Hepatic stellate cell (primary cell): ENCODE data around the gene TRIO.
"Not testable (repeated sequence)": the region's sequence is repeated elsewhere in the genome, so short reads cannot be mapped to it uniquely, and the experiment has no call there.

ENCODE experiments used
- DNase-seq: peaks from one replicate; pipeline ENCODE4 v3.0.0; 2011; ENCODE audit warnings: low spot score

The TRIO gene

DNA sequence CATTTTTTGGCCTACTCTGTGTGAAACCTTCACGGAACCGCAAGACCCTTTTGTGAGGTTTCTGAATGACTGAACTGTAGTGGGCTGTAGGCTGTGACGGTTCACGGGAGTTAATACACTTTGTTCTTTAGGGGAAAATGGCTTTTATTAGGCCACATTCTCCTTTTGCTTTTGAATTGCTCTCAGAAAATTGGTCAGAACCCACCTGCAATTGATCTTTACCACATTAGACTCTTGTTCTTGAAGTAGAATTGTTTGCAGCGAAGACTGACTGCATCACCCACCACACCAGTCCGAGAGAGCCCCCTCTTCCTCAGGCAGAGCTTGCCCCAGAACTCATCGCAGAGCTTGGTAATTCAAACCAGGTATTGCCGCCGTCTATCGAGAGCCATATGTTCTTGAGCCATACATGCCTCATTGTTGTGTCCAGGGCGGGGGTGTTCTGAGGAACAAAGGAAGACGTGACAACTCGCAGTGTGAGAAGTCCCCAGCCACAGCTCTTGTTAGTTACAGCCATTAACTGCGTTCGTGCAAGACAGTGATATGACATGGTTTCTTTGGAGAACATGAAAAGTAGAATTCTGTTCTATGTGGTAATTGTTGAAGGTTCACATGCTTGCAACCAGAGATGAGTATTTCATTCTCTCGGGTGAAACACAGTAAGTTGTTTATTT lies 272.0 kb downstream of the TRIO start:
- no peak for DNase-seq

DNA sequence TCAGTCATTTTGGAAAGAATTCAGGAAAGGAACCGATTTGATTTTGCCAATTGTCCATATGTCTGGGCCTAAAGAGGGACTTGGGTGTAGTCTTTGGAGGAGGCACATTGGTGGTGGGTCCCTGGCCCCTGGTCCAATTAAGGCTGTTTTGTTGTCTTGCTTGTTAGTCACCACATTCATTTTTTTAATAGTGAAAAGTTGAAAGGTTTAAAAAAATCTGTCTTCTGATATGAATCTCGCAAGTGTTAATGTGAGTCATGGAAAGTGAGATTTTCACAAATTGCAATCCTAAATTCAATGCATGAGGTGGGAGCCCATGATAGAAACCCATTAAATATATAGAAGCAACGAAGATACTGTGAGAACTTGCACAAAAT lies 272.5 kb downstream of the TRIO start:
- DNase-seq: no peak

DNA sequence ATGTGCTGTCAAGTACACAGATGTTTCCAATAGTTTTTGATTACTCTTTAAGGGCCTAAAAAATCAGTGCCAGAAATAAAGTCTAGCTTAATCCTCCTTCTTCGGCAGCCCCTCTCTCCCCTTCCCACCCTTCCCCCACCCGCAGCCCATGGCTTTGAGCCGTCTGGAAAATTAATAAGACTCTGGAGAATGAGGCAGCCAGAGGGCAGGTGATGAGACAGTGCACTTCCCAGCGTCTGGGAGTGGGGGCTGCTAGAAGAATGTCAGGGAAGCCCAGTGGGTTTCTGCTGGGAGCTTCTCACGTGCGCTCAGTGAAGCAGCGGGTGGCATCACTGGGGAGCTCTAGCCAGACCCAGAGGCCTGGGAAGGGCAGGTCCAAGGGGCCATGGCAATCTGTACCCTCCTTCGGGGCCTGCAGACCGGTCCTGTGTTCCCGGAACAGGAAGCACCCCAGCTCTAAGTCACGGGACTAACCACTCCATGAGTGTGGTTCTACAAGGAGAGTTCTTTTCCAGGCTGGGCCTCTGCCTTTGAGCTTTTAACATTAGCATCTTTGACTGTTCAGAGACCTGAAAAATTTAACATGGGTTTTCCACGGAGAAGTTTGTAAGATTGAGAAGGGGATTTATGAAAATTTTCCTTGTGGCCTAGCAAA lies 273.6 kb downstream of the TRIO start:
- no peak for DNase-seq

DNA sequence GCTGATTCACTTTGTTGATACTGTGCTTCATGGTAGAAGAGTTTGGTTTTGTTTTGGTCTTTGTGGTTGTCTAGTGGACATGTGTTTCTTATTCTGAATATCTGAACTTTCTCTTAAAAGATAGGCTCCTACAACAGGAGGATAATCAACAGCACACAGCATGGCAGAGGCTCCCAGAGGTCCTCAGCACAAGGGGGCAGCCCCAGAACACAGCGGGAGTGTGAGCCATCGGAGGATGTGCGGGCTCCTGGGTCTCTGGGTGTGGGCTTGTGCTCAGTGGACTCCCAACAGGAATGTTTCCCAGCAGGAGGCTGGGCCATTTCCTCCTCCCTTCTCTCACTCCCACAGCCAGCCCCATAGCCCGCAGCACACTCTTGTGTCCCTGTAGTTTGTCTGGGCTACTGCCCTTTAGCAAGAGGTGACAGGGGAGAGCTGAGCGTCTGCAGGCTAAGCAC lies 274.2 kb downstream of the TRIO start:
- DNase-seq: peak; percentile 37

DNA sequence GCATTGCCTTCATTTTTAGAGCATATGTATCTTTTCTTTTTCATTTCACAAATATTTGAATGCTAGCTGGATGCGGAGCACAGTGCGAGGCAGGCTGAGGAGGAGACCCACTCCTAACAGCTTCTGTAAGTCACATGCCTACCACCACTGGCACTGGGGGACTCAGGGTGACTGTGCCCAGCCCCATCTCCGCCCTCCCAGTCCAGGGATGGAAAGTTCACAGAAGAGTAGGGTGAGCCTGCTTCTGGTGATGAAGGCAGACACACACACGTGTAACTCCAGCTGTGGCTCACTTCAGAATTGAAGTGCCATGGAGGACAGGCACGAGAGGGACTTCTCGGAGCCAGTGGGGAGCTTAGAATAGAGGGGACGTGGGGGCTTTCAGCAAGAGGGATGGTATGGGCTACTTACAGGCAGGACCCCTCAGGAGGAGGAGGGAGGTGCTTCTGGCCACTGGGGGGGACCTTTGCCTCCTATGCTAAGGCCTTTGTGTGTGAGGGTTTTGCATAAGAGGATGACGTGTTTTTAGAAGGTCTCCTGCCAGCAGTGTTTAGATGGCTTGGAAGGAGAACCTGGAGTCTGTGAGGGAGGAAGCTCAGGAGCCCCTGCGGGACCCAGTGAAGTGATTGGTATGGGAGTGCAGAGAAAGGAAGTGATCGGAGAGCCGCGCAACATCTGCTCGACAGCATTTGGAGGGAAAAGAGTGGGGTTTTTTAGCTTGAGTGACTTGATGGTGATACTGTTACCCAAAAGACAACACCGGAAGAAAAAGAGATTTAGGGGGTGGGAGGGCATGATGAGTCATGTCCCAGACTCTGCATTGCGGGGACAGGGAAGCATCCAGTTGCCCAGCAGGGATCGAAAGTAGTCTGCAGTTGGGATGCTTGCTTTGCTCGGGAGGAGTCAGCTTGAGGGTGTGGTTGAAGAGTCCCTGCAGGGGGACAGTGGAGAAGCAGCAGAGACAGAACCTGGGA lies 274.9 kb downstream of the TRIO start:
- no peak for DNase-seq

DNA sequence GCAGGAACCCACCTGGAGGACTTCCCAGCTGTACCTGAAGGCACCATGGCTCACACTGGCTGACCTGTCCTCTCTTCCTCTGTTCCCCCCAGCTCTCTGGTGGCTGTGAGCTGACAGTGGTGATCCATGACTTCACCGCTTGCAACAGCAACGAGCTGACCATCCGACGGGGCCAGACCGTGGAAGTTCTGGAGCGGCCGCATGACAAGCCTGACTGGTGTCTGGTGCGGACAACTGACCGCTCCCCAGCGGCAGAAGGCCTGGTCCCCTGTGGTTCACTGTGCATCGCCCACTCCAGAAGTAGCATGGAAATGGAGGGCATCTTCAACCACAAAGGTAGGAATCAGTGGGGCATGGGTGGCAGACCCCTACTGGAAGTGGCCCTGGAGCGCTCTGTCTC lies 276.5 kb downstream of the TRIO start:
- DNase-seq: no peak

DNA sequence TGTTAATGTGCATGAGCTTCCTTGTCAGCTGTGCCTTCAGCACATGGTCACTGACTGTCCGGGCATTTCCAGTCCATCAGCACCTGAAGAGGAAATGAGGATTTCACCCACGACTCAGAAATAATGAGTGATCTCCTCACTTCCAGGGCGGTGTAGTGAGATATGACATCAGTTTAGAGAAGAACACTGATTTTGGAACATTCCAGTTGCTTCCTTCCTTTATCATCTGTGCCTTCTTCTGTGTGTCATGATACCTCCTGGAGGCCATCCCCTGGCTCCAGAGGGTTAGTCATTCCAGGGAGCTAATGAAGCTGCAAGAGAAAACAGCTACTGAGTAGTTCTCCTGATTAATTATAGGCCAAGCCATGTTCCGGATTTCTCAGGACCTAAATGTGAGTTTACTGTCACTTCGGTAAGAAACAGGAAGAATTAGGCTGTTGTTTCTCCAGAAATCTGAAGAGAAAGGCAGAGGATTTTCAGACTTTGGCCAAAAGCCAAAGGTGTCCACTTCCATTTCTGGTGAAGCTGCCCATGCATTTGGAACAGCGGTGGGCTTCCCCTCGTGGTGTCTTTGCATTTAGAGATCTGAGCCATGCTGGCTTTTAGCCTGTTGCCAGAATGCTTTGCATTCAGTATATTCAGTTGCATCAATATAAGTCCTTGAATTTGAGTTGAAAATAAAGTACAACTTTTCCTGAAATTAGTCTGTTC lies 277.1 kb downstream of the TRIO start:
- DNase-seq: no peak

DNA sequence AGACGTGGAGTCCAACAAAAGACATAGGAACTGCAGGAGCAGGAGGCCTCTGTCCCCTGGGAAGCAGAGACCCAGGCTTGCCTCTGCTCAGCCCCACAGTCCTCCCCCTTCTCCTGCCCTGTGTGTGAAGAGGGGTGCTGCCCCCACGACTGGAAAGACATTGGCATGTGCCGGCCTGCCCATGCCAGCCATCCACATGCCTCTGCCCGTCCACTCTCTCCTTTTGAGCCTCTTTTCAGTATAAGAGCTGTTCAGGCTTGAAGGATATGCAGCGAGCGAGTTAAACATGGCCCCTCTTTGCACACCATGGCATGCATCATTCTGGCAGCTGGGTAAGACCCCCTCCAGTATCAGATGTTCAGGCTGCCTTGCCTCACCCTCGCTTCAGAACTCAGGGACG lies 278.7 kb downstream of the TRIO start:
- no peak for DNase-seq

DNA sequence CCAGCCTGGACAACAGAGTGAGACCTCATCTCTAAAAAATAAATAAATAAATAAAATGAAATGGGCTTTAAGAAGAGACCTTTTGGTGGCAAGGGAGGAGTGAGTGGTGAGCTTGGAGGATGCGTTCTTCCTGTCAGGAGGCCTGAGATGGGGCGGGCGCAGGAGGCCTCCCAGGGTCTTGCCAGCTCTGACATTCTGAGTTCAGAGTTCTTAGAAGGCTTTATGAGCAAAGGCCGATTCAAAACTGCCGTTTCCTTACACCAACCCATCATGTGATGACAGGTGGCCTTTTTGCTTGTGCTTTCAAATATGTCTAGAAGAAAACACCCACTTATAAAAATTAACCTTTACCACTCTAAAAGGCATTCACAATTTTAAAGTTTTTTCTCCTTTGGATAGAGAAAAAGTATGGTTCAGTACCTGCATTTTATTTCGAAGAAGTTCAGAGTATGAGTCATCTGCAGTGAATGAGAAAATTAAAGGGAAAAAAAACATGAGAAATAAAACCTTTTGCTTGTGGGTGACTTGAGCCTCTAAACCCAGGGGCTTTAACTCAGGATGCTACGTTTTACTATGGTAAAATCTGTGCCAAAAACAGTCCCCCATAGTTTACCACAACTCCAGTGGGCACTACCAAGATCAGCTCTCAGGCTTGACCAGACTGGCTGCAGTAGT lies 281.0 kb downstream of the TRIO start:
- no peak for DNase-seq

DNA sequence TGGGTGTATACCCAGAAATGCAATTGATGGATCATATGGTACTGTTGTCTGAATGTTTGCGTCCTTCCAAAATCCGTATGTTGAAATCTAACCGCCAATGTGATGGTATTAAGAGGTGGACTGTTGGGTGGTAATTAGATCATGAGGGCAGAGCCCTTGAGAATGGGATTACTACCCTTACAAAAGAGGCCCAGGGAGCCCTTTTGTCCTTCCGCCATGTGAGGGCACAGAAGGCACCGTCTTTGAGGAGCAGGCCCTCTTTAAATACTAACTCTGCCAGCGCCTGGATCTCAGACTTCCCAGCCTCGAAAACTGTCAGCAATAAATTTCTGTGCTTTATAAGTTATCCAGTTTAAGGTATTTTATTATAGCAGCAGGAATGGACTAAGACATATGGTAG lies 282.4 kb downstream of the TRIO start:
- no peak for DNase-seq

DNA sequence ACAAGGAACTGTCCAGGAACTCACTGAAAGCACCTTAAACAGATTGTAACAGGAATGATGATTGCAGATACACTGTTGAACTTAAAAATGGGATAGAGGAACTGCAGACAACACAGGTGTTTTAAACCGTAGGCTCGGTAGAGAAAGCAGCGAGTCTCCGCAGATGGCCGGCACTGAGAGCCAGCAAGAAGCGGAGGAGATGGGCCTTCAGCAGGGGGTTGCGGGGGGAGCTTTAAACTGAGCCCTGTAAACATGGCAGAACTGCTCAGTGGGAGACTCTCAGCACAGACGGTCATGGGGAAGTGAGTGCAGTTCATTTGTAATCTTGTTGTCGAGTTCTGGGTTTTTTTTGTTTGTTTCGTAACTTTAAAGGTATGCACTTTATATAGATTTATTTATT lies 283.4 kb downstream of the TRIO start:
- no peak for DNase-seq

DNA sequence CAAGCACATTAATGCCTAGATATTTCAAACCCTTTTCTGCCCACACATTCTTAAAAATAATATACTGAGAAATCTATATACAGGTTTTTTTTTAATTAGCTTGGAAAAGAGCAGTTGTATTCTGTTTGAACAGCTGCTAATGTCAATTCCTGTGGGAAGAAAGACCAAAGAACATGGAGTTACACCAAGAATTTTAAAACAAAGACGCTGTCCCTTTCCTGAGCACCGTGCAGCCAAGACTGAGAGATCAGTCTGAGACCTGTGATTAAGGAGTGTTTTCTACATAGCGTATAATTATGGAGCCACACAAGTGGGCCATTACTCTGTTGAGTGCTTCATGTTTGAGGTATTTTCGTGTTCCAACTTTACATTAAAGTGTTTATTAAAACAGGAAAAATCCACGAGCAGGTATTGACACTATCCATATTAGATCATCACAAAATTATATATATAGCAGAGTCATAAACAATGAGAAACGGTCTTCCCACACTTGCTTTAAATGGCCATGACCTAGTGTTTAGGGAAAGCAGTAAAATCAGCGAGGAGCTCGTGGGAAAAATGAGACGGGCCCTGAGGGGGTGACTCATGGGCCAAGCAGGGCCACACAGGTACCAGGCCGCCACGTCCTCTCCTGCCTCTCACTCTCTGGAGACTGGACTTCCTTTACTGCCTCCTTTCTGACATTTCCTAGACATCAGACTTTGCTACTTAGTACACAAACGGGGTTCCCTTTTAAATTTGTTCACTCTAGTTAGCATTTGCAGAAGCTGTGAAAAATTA lies 285.4 kb downstream of the TRIO start:
- DNase-seq: no peak

DNA sequence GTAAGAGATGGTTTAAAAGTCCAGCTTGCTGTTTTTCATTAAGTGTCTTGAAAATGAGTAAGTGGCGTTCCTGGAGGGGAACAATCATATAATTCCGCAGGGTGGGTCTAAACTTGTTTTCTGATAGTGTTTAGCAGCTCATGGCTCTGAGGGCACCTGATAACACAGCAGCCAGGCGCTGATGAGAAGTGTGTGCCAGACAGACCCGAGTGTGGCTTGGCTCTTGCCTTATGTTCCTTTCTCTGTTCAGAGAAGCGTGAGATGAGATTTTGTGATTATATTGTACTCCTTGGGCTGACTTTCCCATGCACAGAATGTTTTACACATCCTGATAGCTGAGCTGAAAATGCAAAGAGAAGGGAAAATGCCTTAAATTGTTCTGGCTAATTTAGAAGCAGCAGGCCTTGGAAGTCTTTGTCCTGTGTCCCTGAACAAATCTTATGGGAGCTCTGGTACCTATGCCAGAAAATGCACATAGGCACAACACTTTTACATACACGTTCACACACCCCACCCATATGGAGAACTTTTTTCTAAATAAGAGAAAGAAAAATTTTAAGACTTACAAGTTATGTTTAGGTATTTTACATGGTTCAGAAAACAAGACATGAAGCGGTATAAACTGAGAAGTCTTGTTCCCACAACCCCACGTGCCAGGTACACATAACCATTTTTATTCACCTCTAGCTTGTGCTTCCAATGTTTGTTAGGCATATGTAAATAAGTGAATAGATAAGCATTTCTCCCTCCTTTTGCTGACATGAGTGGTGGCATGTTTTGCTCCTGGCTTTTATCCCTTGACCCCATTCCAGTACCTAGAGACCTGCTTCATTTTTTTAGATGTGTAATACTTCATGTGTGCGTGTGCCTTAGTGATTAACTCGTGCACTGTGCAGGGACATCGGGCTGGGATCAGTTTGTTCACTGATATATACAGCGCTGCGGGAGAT lies 286.2 kb downstream of the TRIO start:
- no peak for DNase-seq

DNA sequence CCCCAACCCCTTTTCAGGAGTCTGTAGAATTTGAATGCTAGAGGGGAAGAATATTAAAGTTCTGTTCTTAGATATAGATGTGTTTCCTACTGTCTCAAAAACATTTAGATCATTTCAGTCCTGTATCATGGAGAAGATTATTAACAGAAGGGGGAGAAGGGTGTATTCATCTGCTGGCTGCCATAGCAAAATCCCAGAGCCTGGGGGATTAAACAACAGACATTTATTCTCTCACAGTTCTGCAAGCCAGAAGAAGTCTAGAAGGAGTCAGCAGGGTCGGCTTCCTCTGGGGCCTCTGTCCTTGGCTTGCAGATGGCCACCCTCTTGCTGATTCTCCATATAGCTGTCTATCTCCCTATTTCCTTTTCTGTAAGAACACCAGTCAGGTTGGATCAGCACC lies 288.4 kb downstream of the TRIO start:
- DNase-seq: no peak

DNA sequence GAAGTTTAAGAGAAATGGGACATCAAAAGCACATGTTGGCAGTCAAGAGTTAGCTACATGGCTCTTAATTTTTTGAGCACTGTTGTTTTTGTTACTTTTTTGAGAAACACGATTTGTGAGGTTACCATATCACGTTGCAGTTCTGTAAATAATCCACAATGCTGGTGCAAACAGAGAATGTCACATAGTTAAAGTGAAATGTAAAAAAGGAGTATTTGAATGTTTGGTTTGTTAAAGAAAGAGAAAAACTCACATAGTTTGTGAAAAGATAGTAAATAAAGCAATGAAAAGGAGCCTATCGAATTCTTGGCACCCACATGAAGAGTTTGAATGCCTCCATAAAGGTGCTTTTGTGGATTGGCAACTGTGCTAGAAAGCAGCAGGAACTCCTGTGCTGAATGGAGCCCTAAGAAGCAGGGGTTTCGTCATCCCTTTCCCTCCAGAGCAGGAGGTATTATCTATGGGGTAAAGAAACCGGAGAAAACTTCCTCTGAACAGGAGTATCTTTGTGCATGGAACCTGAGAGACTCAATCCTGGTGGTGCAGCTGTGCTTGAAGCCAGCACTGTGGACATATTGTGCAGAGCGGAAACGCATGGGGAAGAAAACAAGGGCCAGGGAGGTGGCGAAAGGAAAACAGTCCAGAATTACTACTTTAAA lies 289.9 kb downstream of the TRIO start:
- no peak for DNase-seq

DNA sequence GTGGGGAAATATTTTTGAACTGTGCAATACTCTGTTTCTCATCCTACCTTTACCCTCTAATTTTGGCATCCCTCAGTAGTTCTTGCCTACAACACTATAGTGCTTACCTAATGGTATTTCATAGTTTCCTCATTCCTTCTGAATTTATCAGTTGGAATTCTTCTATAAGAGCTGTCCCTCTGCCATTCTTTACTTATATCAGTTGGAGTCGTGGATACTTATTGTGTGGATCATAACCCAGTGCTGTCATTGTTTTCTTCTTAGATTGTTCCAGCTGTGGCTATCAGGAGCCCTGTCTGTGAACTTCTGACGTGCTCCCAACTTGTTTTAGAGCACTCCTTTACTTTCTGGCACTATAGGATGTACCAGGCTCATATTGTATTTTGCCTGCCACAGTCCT lies 292.3 kb downstream of the TRIO start:
- no peak for DNase-seq

DNA sequence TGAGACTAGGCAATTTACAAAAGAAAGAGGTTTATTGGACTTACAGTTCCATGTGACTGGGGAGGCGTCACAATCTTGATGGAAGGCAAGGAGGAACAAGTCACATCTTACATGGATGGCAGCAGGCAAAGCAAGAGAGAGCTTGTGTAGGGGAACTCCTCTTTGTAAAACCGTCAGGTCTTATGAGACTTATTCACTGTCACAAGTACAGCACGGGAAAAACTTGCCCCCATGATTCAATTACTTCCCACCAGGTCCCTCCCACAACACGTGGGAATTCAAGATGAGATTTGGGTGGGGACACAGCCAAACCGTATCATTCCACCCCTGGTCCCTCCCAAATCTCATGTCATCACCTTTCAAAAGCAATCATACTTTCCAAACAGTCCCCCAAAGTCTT lies 293.0 kb downstream of the TRIO start:
- DNase-seq: not testable (repeated sequence)

DNA sequence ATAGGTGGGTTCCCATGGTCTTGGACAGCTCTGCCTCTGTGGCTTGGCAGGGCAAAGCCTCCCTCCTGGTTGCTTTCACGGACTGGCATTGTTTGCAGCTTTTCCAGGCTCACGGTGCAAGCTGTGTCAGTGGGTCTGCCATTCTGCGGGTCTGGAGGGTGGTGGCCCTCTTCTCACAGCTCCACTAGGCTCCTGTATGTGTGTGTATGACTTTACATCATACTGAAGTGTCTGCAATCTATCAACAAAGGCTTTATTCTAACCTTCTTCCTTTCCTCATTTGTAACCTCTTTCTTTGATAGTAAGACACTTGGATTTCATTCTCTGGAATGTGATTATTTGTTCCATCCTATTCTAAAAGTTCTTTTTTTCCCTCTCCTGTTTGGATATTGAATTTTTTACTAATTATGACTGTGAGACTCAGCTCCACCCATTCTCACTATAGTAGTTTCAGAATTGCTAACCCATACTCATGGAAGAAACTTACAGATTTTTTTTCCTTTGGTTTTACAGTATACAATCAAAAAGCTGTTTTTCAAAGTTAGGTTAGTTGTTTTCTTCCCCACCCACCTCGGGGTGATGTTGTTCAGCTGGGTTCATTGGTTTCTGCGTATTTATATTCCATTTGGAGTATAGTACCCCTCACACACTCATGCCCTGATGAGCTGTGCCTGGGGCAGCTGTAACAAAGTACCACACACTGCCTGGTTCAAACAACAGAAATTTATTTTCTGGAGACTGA lies 293.8 kb downstream of the TRIO start:
- DNase-seq: no peak
